Esophagus (tissue), 2 donors: Measurements from ENCODE around the gene FECH. TPM values are rescaled to one million over a fixed set of nuclear protein-coding genes. Genes with fewer than 3 reads are reported as not detected.
A peak's percentile ranks its signal among the peaks of the same experiment; 100 is the strongest.
"Not testable (repeated sequence)": the region's sequence is repeated elsewhere in the genome, so short reads cannot be mapped to it uniquely, and the experiment has no call there.

Experiments used
- H3K27ac ChIP-seq, 2 donors: one replicate each; pipeline ENCODE4 v1.5.1; 2013; ENCODE audit warnings: low read depth in 2 of 2, mild to moderate bottlenecking in 2 of 2, inconsistent platforms in 1 of 2, low read length in 1 of 2, moderate library complexity in 1 of 2
- H3K27me3 ChIP-seq, 2 donors: one replicate each; pipeline ENCODE4 v1.6.1; 2013; ENCODE audit warnings: low read length in 2 of 2, control low read depth in 1 of 2, mild to moderate bottlenecking in 1 of 2; ENCODE audit not compliant: insufficient read depth in 2 of 2, control insufficient read depth in 1 of 2
- H3K36me3 ChIP-seq, 2 donors: one replicate each; pipeline ENCODE4 v1.6.1; 2013; ENCODE audit warnings: low read length in 1 of 2; ENCODE audit not compliant: control insufficient read depth in 2 of 2, insufficient read depth in 2 of 2
- H3K4me1 ChIP-seq, 2 donors: one replicate each; pipeline ENCODE4 v1.6.1; 2013; ENCODE audit warnings: low read length in 1 of 2; ENCODE audit not compliant: control insufficient read depth in 2 of 2, insufficient read depth in 2 of 2
- H3K4me3 ChIP-seq, 2 donors: one replicate each; pipeline ENCODE4 v1.5.1; 2013; ENCODE audit warnings: low read length in 2 of 2, mild to moderate bottlenecking in 2 of 2, low read depth in 1 of 2, moderate library complexity in 1 of 2
- H3K9me3 ChIP-seq, 2 donors: one replicate each; pipeline ENCODE4 v1.6.1; 2013; ENCODE audit warnings: mild to moderate bottlenecking in 2 of 2, low read depth in 1 of 2, low read length in 1 of 2, moderate library complexity in 1 of 2; ENCODE audit not compliant: control insufficient read depth in 2 of 2, insufficient read depth in 1 of 2
- WGBS, 2 donors: extraction: QIAGEN DNeasy Blood & Tissue Kit; methylation state at CpG; one replicate each; pipeline ENCODE4 v1.1.7; 2013; 5-methylcytosine and 5-hydroxymethylcytosine counted together
- polyA plus RNA-seq, 2 donors: library from polyadenylated mRNA; stranded (reverse); fragments of 200-250 nt; gene quantifications; one replicate each; pipeline ENCODE4 v1.2.3, GENCODE V29; 2013
- donor health status: healthy with polysubstance abuse.
- donor health status: Bipolar disorder and iron deficiency.

Gene FECH
- polyA plus RNA-seq, 2 donors, result 3.4 to 9.2 TPM

DNA sequence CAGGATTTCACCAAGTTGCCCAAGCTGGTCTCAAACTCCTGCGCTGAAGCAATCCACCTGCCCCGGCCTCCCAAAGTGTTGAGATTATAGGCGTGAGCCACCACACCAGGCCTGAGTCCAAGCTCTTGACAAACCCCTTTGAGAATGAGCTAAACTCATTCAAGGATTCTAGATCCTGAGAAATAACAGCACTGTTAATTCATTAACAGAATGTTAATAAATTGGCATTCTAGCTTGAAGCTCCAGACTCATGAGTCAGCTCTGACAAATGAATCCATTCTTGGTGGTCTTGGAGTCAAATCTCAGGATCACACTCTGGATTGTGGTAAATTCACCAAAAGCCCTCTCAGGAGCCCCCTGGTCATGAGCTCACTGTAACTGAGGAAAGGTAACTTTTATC, 33.4 kb upstream of the FECH start:
- Histone ChIP-seq H3K4me1 (no peaks in the 10 kb centered on the region), H3K27ac (no peak overlapping the region), H3K9me3 (no peaks in the 10 kb centered on the region), H3K4me3 (no peak overlapping the region), H3K36me3 (peaks cover under 1 to 2% of the 10 kb centered on the region in 2 donors), H3K27me3 (no peaks in the 10 kb centered on the region)
- 94 to 95% methylated on average over 3 of the region's 3 CpGs for WGBS, 2 donors

- Histone ChIP-seq H3K27me3 (no peaks in the 10 kb centered on the region), H3K4me1 (no peaks in the 10 kb centered on the region), H3K36me3 (peaks cover 2 to 3% of the 10 kb centered on the region in 2 donors), H3K4me3 (no peak overlapping the region), H3K9me3 (no peaks in the 10 kb centered on the region), H3K27ac (no peak overlapping the region)
- 85 to 92% methylated on average over 3 of the region's 3 CpGs for WGBS, 2 donors
These were observed 32.4 kb upstream of the FECH start for GRCh38 chr18:57618910-57619309.

- no peak overlapping the region for H3K27ac ChIP-seq
- H3K4me1 ChIP-seq, result no peaks in the 10 kb centered on the region
- H3K36me3 ChIP-seq, result peaks cover 7 to 28% of the 10 kb centered on the region in 2 donors
- H3K9me3 ChIP-seq, result no peaks in the 10 kb centered on the region
- H3K27me3 ChIP-seq, result no peaks in the 10 kb centered on the region
- 65 to 89% methylated on average over 1 of the region's 1 CpG for WGBS, 2 donors
- H3K4me3 ChIP-seq, result no peak overlapping the region
These were observed 17.4 kb upstream of the FECH start for GRCh38 chr18:57603871-57604270.

DNA sequence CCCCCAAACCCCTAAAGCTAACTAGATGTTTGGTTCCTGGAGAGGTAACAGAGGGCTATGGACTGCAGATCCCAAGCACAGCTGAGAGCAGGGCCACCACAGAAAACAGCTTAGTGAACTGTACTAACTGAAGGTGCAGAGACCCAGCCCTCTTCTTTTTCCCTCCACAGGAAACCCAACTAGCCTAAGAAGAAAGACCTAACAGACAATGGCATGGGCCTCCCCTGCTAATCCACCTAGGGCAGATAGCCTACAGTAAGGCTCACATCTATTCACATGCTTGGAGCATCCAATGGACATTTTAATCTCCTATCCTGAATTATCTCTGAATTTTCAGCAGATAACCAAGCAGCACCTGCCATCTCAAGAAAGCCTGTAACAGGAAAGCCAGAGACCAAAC, 8.8 kb upstream of the FECH start:
- no peak overlapping the region for H3K27ac ChIP-seq
- no peaks in the 10 kb centered on the region for H3K27me3 ChIP-seq

GRCh38 chr18:57592716-57593115, 6.2 kb upstream of the FECH start:
- H3K4me3 ChIP-seq, H3K36me3 ChIP-seq, H3K4me1 ChIP-seq, H3K9me3 ChIP-seq, H3K27ac ChIP-seq, H3K27me3 ChIP-seq: not testable (repeated sequence)
- WGBS, 2 donors, result 86 to 88% methylated on average over 4 of the region's 4 CpGs

More for the DNA sequence above, 8.8 kb upstream of the FECH start:
- Histone ChIP-seq H3K9me3 (no peaks in the 10 kb centered on the region), H3K4me3 (no peak overlapping the region), H3K36me3 (peaks cover 3 to 7% of the 10 kb centered on the region in 2 donors), H3K4me1 (no peaks in the 10 kb centered on the region)

DNA sequence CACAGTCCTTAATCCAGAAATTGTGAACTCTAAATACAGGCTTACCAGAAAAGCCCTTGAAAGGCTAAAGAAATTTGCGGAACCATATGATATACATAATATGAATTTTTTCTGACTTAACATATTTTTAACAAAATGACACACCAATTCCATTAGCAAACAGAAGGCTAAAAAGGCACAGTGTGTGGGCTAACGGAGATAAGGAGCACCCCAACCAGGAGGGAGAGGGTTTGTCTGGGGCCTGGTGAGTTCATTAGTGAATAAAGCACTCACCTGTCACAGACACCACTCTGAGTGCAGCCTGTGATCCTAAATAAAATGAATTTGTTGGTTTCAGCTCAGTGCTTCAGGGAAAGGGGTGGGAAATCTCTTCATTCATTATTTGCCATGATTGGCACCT, 2.7 kb upstream of the FECH start:
- H3K4me3 ChIP-seq, result no peak overlapping the region
- peaks cover 0 to 8% of the 10 kb centered on the region in 2 donors for H3K4me1 ChIP-seq
- H3K27me3 ChIP-seq, result no peaks in the 10 kb centered on the region
- no peaks in the 10 kb centered on the region for H3K36me3 ChIP-seq
- H3K9me3 ChIP-seq, result no peaks in the 10 kb centered on the region
- no peak overlapping the region for H3K27ac ChIP-seq
- 83 to 86% methylated on average over 2 of the region's 2 CpGs for whole genome bisulfite sequencing, 2 donors

- Histone ChIP-seq H3K4me1 (peaks cover 0 to 8% of the 10 kb centered on the region in 2 donors), H3K27ac (peak overlapping the region; percentile 66 to 78), H3K36me3 (no peaks in the 10 kb centered on the region), H3K27me3 (no peaks in the 10 kb centered on the region), H3K9me3 (no peaks in the 10 kb centered on the region), H3K4me3 (peak overlapping the region in 1 of 2 donors; percentile 87)
- WGBS, 2 donors, result 78% methylated on average over 12 of the region's 12 CpGs
These were observed 678 bp upstream of the FECH start for GRCh38 chr18:57587098-57587661.

- H3K9me3 ChIP-seq, result no peaks in the 10 kb centered on the region
- H3K27ac ChIP-seq, result peak overlapping the region; percentile 78 to 92
- no peaks in the 10 kb centered on the region for H3K36me3 ChIP-seq
- H3K27me3 ChIP-seq, result no peaks in the 10 kb centered on the region
- H3K4me1 ChIP-seq, result peaks cover 0 to 8% of the 10 kb centered on the region in 2 donors
- WGBS, 2 donors, result 12 to 15% methylated on average over 8 of the region's 8 CpGs
- H3K4me3 ChIP-seq, result peak overlapping the region; percentile 78 to 87
These were observed 649 bp downstream of the FECH start for GRCh38 chr18:57585855-57586250.

DNA sequence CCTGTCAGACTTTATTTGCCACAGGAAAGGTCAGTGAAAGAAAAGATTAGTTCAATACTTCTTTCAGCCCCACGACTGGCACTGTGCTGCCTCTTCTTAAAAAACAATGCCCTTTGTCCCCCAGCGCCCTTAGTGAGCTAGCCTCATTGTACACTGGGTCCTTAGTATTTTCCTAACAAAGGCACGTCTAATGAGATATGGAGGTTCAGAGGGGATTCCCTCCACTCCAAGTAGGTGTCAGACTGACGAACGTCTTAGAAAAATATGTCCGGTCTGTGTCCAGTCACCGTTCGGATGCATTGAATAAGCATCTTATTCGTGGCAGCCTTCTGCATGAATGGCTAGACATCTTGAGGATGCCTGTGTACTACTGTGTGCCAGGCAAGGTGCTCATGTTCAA, 1.1 kb downstream of the FECH start:
- Histone ChIP-seq H3K27ac (no peak overlapping the region), H3K4me1 (peaks cover 0 to 8% of the 10 kb centered on the region in 2 donors), H3K27me3 (no peaks in the 10 kb centered on the region), H3K9me3 (no peaks in the 10 kb centered on the region), H3K36me3 (no peaks in the 10 kb centered on the region), H3K4me3 (peak overlapping the region; percentile 78 to 87)
- WGBS, 2 donors, result 47 to 50% methylated on average over 9 of the region's 9 CpGs

GRCh38 chr18:57584444-57584843, 2.1 kb downstream of the FECH start:
- Histone ChIP-seq H3K36me3 (peaks cover 0 to 4% of the 10 kb centered on the region in 2 donors), H3K27me3 (no peaks in the 10 kb centered on the region), H3K27ac (no peak overlapping the region), H3K4me1 (peaks cover 0 to 8% of the 10 kb centered on the region in 2 donors), H3K9me3 (no peaks in the 10 kb centered on the region), H3K4me3 (no peak overlapping the region)
- WGBS, 2 donors, result 94 to 96% methylated on average over 3 of the region's 3 CpGs
